ENCODE data around the gene COL4A4. TPM values are rescaled to one million over a fixed set of nuclear protein-coding genes. Genes with fewer than 3 reads are reported as not detected.

Gene COL4A4
- polyA plus RNA-seq, 2 of the 4 experiments (the other 2 are of a cell fraction), result 1.7 to 6.8 TPM

GRCh38 chr2:227029426-227030105 lies 134.4 kb downstream of the COL4A4 start:
- no peak overlapping the region for H3K27ac ChIP-seq
- DNase-seq (ENCODE audit: low read depth in 1 of 2, low spot score in 1 of 2) (no peak), FAIRE-seq (no peak), ATAC-seq (no peak)
- H3K9me3 ChIP-seq, result no peaks in the 10 kb centered on the region
- 82% methylated on average over 3 of the region's 3 CpGs for WGBS (ENCODE audit: missing lambda C conversion rate)
- CTCF ChIA-PET, result interaction anchor here (1.0 kb wide), 1 partner anchor 36 kb away, joined by 3 read pairs; no protein-coding TSS in a partner anchor
- TF ChIP-seq MAFK (IDR thresholded peaks at IDR 0.05; ENCODE audit: partially characterized antibody) (peak; percentile 73), CBX2 (IDR thresholded peaks at IDR 0.05; ENCODE audit: borderline replicate concordance, low read depth) (no peak)
- no peak overlapping the region for H3K4me2 ChIP-seq
- no peak overlapping the region for H3K4me3 ChIP-seq
- POLR2A ChIA-PET, result no interaction called here
- H3K4me1 ChIP-seq, result no peaks in the 10 kb centered on the region

GRCh38 chr2:227025510-227025909 lies 138.5 kb downstream of the COL4A4 start:
- Histone ChIP-seq H3K9me3 (no peaks in the 10 kb centered on the region), H3K27ac (no peak overlapping the region), H3K4me2 (no peak overlapping the region), H3K4me1 (no peaks in the 10 kb centered on the region), H3K4me3 (no peak overlapping the region)
- CTCF ChIA-PET, result interaction anchor here (0.8 kb wide), 1 partner anchor 10 kb away, joined by 3 read pairs; no protein-coding TSS in a partner anchor
- DNase-seq (ENCODE audit: low read depth in 1 of 2, low spot score in 1 of 2) (no peak), ATAC-seq (no peak), FAIRE-seq (no peak)
- 63% methylated on average over 2 of the region's 2 CpGs for WGBS (ENCODE audit: missing lambda C conversion rate)
- POLR2A ChIA-PET, result no interaction called here
- TF ChIP-seq HOXA7 (CRISPR knock-in tag; IDR thresholded peaks at IDR 0.05) (no peak), KDM5A (IDR thresholded peaks at IDR 0.05) (no peak), HOXB13 (CRISPR knock-in tag; IDR thresholded peaks at IDR 0.05; ENCODE audit: low read depth) (no peak), EHF (CRISPR knock-in tag; IDR thresholded peaks at IDR 0.05) (no peak), ZC3H11A (IDR thresholded peaks at IDR 0.05) (no peak), EP300 (IDR thresholded peaks at IDR 0.05) (no peak), TFCP2L1 (CRISPR knock-in tag; IDR thresholded peaks at IDR 0.05) (no peak), USF2 (IDR thresholded peaks at IDR 0.05) (no peak), GATA3 (IDR thresholded peaks at IDR 0.05; ENCODE audit: borderline replicate concordance) (no peak), CHD4 (IDR thresholded peaks at IDR 0.05; ENCODE audit: borderline replicate concordance) (no peak), SMC3 (IDR thresholded peaks at IDR 0.05) (no peak), REST (IDR thresholded peaks at IDR 0.05) (no peak), PBX3 (IDR thresholded peaks at IDR 0.05) (no peak), HES2 (IDR thresholded peaks at IDR 0.05) (no peak), RARB (CRISPR knock-in tag; IDR thresholded peaks at IDR 0.05) (no peak)

GRCh38 chr2:227022608-227023007 lies 141.4 kb downstream of the COL4A4 start:
- Histone ChIP-seq H3K4me3 (no peak overlapping the region), H3K27ac (no peak overlapping the region), H3K4me1 (no peaks in the 10 kb centered on the region), H3K4me2 (no peak overlapping the region), H3K9me3 (no peaks in the 10 kb centered on the region)
- 54% methylated on average over 3 of the region's 3 CpGs for WGBS (ENCODE audit: missing lambda C conversion rate)
- no peak for DNase-seq (ENCODE audit: low read depth in 1 of 2, low spot score in 1 of 2)
- POLR2A ChIA-PET, result interaction anchor here (0.6 kb wide), 1 partner anchor 114 kb away, joined by 3 read pairs; no protein-coding TSS in a partner anchor
- no peak for ATAC-seq
- no peak for FAIRE-seq
- CTCF ChIA-PET, result interaction anchor here (0.9 kb wide), 1 partner anchor 1363 kb away, joined by 3 read pairs; no protein-coding TSS in a partner anchor
- no peak for TF ChIP-seq ZSCAN20 (CRISPR knock-in tag; IDR thresholded peaks at IDR 0.05)
- TF ChIP-seq REST (IDR thresholded peaks at IDR 0.05), result no peak
- TF ChIP-seq FOXS1 (CRISPR knock-in tag; IDR thresholded peaks at IDR 0.05), result no peak
- TF ChIP-seq MAZ (IDR thresholded peaks at IDR 0.05; ENCODE audit: borderline replicate concordance, low read depth, low read length), result no peak
- TF ChIP-seq HEYL (CRISPR knock-in tag; IDR thresholded peaks at IDR 0.05), result no peak
- no peak for TF ChIP-seq ZFP36 (IDR thresholded peaks at IDR 0.05; ENCODE audit: borderline replicate concordance, partially characterized antibody)
- no peak for TF ChIP-seq NFE2L2 (conservative IDR thresholded peaks at IDR 0.05; ENCODE audit: low read length)
